C1 segment of cervical spinal cord (tissue), 14 donors: ENCODE data around the gene MSRB1.
A peak's percentile ranks its signal among the peaks of the same experiment; 100 is the strongest.
"Not testable (repeated sequence)": the region's sequence is repeated elsewhere in the genome, so short reads cannot be mapped to it uniquely, and the experiment has no call there.

Source experiments
- DNase-seq, 14 donors: peaks; one replicate each; lab custom pipeline; 2025; lab: John Stamatoyannopoulos, UW

Gene MSRB1

DNA sequence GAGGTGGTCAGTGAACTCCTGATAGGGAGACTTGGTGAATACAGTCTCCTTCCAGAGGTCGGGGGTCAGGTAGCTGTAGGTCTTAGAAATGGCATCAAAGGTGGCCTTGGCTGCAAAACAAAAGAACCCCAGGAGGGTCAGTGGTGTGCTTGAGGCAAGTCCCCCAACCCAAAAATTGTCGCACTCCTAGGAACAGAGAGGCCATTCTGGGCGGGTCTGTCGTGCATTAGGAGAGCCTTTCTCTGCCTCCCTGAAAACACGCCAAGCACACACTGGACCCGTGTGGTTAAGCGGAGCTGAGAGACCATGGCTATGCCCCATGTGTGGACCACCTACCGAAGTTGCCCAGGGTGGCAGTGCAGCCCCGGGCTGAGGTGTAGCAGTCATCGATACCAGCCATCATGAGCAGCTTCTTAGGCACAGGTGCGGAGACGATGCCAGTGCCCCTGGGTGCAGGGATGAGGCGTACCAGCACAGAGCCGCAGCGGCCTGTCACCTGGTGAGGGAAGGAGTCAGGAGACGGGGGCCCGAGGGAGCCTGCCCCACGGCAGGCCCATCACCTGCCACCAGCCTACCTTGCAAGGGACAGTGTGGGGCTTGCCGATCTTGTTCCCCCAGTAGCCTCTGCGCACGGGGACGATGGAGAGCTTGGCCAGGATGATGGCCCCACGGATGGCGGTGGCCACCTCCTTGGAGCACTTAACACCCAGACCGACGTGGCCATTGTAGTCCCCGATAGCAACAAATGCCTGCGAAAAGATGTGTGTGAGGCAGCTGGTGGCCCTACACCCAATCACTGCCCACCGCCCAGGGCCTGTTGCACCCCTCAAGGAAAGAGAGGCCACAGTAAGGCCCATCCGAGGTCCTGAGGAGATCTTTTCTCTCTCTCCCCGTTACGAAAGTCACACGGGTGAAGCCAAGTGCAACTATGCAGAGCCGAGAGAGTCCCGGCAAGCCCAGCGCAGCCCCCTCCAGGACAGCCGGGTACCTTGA lies 19.5 kb upstream of the MSRB1 start:
- DNase-seq, result not testable (repeated sequence)

DNA sequence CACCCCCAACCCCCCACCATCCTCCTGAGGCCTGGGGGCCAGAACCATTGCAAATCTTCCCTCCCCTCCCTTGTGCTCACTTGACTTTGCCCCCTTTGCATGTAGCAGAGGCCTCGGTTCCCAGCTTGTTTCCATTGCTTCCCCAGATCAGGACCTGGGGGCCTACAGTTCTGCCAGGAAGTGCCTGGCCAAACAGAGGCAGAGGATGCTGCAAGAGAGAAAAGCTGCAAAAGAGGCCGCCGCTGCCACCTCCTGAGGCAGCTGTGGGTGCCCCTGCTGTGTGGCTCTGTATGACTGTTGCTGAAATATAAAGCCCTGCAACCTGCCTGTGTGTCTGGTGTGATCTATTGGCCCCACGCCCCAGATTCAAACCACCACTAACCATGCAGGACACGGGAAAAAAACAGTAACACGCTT lies 18.7 kb upstream of the MSRB1 start:
- DNase-seq, result no peak

GRCh38 chr16:1960665-1961630 lies 17.9 kb upstream of the MSRB1 start:
- DNase-seq, result no peak

- DNase-seq, result peak; percentile 24 to 93 (median 78)
Measured at GRCh38 chr16:1959269-1960039, 16.5 kb upstream of the MSRB1 start, which contains the start of gene NDUFB10. Gene NDUFB10, plus strand, starts transcription at chr16:1959538. Its CDS starts 87 bp downstream, at chr16:1959625.

DNA sequence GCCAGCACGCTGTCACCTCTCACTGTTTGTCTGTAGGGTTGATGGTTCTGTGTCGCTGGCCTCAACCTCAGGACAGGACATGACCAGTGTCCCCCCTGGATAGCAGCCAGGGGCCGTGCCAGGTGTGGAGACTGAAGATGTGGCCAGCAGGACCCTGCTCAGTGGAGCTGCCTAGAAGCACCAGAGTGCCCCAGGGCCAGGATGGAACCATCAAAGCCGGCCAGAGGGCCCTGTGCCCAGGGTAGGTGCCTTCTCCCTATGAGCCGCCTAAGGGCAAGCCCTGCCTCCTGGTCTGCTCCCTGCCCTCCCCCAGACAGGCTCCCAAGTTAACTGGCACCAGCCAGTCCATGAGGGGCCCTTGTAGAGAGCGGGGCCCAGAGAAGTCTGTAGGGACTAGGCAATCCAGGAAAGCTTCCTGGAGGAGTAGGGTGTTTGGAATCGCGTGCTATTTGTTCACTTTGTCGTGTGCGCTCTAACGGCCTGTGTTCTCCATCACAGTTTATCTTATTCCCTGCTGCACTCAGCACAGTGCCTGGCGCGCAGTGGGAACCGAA lies 15.8 kb upstream of the MSRB1 start:
- DNase-seq, result no peak

DNA sequence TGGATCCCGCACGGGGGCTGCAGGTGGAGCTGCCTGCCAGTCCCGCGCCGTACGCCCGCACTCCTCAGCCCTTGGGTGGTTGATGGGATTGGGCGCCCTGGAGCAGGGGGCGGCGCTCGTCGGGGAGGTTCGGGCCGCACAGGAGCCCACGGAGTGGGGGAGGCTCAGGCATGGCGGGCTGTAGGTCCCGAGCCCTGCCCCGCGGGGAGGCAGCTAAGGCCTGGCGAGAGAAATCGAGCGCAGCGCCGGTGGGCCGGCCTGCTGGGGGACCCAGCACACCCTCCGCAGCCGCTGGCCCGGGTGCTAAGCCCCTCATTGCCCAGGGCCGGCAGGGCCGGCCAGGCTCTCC lies 15.1 kb upstream of the MSRB1 start:
- not testable (repeated sequence) for DNase-seq

GRCh38 chr16:1957434-1958142 lies 14.6 kb upstream of the MSRB1 start:
- DNase-seq, result not testable (repeated sequence)

DNA sequence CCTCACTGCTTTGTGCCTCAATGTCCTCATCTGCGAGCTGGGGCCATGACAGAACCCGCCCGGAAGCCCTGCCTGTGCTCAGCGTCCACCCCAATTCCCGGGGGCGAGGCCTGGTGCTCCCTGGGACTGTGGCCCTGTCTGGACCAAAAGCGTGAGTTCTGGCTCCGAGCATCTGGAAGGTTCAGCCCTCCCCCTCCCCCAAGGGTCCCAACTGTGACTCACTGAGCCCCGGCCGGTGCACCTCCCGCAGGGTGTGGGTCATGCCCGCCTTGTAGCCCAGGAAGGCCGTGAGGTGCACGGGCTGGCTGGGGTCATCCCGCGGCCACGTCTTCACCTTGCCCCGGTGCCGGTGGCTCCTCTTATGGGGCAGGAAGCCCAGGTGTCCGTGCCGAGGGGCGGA lies 10.7 kb upstream of the MSRB1 start:
- DNase-seq, result no peak

DNA sequence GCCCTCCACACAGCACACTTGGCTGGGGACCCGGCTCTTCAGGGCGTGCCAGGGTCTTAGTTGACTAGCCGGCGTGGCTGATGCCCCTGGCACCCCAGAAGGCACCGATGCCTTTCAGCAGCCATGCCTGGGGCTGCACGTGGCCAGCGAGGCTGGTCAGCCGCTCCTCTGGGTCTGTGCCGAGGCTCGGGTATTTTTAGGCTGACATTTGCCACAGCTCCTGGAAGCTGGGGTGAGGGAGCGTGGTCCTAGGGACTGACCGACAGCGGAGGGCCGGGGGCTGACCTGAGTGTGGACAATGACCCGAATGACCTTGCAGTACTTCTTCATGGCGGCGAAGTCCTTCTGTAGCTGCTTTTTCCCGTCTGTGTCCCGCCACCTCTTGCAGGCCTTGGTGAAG lies 7.6 kb upstream of the MSRB1 start:
- no peak for DNase-seq

DNA sequence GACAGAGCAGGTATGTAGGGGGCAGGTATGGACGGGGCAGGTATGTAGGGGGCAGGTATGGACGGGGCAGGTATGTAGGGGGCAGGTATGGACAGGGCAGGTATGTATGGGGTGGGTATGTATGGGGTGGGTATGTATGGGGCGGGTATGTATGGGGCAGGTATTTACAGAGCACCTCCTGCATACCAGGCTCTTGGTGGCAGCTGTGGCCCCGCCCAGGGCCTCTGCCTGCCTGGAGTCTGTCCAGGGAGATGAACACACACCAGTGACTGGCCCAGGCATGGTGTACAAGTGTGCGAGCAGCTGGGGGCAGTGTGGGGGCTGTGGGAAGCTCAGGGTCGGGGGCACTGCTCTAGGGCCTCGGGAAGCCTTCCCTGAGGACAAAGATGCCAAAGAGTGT lies 7.0 kb upstream of the MSRB1 start:
- DNase-seq, result no peak

DNA sequence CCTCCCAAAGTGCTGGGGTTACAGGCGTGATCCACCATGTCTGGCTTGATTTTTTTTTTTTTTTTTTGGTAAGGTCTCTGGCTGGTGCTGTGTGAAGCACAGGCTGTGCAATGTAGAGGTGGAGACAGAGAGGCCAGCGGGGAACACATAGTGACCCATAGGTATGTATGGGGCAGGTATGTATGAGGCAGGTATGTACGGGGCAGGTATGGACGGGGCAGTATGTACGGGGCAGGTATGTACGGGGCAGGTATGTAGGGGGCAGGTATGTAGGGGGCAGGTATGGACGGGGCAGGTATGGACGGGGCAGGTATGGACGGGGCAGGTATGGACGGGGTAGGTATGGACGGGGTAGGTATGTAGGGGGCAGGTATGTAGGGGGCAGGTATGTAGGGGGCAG lies 6.5 kb upstream of the MSRB1 start:
- DNase-seq, result no peak

GRCh38 chr16:1947369-1947670 lies 4.3 kb upstream of the MSRB1 start:
- no peak for DNase-seq

GRCh38 chr16:1946495-1947368 lies 3.7 kb upstream of the MSRB1 start:
- no peak for DNase-seq

GRCh38 chr16:1945559-1946391 lies 2.8 kb upstream of the MSRB1 start:
- no peak for DNase-seq

GRCh38 chr16:1944612-1945199 lies 1.7 kb upstream of the MSRB1 start:
- no peak for DNase-seq

GRCh38 chr16:1942047-1942809 lies 771 bp downstream of the MSRB1 start:
- DNase-seq, result no peak
